CD4-positive, alpha-beta T cell treated with Interferon alpha-2 for 1 hour (primary cell): ENCODE data around the gene WDR45B.
A peak's percentile ranks its signal among the peaks of the same experiment; 100 is the strongest.
"Not testable (repeated sequence)": the region's sequence is repeated elsewhere in the genome, so short reads cannot be mapped to it uniquely, and the experiment has no call there.

Source experiments
- DNase-seq, 2 donors: peaks; one replicate each; pipeline ENCODE4 v3.0.0-alpha.2; 2020 to 2022

The WDR45B gene

DNA sequence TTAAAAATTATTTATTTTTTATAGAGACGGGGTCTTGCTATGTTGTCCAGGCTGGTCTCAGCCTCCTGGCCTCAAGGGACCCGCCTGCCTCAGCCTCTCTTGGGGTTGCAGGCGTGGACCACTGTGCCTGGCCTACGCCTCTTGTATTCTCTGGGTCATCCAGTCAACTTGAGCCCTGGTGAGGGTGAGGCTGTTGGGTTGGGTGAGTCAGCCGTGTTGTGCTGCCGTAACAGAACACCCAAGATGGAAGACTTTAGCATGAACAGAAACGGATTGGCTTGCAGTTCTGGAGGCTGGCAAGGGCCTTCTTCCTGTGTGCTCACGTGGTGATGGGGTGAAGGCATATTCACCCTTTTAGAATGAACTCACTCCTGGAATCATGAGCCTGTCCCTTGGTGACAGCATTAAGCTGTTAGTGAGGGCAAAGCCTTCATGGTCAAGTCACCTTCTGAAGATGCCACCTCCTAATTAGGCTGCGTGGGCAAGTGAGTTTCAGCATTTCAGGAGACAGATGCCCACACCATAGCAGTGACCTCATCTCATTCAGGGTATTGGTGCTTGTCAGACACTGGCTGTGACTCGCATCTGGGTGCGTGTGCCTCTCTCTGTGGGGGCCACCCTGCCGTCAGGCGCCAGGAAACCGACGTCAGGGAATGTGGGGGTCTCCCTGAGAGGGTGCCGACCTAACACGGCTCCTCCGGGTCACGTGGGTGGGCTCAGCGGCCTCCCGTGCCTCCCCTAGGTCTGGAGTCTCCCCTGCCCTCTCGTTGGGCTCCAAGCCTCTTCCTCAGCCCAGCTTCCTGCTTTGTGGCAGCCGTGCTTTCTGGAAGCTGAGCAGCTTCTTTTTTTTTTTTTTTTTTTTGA lies 49.8 kb downstream of the WDR45B start:
- no peak for DNase-seq

DNA sequence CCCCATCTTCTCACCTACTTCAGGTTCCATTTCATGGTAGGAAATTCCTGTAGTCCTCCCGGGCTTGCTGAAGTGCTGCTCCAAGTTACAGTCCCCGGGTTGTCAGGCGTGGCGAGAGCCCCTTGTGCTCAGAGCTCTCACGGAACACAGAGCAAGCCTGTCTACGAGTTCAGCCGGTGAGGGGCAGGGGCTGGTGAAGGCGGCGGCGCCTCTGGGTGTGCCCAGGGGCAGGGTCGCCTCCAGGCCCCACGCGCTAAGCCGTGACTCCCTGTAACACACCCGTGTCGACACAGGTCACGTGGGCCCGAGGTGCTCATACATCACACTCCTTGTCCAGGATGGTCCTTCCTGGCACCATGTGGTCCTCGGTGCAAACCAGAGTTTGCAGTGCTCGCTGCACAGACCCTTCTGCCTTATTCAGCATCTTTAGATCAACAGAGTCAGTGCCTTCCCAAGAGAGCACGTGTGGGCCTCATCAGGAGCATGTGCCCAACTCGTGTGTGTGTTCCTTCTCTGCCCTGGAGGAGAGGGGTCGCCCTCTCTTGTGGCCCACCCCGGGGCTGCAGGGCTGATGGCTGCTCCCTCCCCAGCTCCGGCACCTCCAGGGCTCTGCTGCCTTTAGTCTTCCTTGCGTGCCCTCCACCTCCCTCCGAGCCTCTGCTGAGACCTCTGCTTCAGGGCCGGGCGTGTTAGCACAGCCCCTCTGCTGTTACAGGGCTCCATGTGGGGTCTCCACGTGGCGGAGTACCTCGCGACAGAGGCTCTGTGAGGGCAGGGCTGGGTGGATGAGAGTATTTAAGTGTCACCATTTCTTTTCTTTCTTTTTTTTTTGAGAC lies 51.2 kb downstream of the WDR45B start:
- DNase-seq: no peak

DNA sequence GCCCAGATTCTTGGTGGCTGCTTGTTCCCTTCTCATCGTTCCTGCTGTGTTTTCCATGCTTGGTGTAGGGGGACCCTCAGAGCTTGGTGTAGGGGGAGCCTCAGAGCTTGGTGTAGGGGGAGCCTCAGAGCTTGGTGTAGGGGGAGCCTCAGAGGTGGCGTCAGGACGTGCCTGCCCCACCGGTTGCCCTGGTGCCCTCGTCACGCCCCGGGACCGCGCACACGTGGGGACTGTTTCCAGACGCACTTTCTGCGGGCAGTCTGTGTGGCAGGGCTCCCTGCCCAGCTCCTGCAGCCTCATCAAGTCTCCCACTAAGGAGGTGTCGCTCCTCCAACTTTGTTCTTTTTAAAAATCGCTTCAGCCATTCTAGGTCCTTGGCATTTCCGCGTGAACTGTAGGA lies 51.9 kb downstream of the WDR45B start:
- DNase-seq: no peak

DNA sequence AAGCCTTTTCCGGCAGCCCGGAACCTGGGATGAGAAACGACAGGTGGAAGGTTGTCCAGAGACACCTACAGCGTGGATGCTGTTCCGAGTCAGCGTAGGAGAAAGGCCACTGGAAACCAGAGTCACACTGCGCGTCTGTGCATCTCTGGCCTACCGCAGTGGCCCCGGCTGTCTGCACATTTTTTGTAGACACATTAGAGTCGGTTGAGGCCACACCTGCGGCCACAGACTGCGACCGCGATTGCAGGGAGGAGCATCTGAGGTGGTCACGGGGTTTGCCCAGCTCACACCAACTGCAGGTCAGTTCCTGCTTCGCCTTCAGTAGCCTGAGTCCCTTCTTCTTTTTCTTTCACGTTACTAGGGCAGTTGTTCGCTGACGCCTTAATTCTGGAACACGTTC lies 52.4 kb downstream of the WDR45B start:
- no peak for DNase-seq

DNA sequence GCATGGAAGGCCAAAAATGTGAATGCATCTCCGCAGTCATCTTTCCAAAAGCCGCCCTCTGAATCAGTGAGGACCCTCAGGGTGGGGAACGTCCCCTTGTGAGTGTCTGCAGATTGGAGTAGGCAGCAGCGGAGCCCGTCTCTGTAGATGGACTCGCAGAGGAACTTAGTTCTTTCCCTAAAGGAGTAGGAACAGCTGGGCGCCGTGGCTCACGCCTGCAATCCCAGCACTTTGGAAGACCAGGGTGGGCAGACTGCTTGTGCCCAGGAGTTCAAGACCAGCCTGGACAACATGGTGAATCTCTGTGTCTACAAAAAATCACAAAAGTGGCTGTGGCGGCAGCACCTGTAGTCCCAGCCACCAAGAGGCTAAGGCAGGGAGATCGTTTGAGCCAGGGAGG lies 53.7 kb downstream of the WDR45B start:
- no peak for DNase-seq

DNA sequence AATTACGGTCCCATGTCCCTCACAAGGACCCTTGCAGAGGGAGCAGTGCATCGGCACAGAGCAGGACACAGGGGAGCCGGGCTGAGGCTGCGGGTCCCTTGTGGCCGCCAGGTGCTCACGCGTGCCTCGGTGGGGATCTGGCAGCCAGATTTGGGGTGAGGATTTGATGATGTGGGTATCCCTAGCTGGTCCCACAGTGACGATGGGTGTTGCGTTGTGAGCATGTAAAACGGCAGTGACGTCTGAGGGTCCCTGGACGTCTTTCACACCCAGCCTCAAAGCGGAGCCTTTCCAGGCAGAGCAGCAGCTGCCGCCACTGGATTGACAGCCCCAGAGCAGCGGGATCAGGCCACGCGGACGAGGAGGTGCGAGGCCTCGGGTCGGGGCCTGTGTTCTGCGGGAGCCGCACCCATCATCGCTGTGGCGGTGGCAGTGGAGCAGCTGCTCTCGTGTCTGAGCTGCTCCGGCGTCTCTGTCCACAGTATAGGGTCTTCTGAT lies 54.6 kb downstream of the WDR45B start:
- no peak for DNase-seq

DNA sequence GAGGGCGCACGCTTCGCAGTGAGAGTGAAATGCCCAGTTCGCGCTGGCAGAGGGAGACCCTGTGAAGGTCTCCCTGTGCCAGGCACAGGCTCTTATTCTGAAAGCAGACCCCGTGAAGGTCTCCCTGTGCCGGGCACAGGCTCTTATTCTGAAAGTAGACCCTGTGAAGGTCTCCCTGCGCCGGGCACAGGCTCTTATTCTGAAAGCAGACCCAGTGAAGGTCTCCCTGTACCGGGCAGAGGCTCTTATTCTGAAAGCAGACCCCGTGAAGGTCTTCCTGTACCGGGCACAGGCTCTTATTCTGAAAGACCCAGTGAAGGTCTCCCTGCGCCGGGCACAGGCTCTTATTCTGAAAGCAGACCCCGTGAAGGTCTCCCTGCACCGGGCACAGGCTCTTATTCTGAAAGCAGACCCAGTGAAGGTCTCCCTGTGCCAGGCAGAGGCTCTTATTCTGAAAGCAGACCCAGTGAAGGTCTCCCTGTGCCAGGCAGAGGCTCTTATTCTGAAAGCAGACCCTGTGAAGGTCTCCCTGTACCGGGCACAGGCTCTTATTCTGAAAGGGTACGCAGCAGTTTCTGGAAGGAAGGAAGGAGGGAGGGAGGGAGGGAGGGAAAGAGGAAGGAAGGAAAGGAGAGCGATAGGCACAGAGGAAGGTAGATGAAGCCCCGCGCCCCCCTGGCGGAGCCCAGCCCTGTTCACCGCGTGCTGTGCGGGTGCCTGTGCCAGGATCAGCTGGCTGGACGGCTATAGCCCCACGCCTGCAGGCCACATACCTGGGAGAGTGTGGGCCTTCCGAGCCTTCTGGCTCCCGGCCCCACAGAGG lies 55.3 kb downstream of the WDR45B start:
- DNase-seq: peak; percentile 85 to 87

DNA sequence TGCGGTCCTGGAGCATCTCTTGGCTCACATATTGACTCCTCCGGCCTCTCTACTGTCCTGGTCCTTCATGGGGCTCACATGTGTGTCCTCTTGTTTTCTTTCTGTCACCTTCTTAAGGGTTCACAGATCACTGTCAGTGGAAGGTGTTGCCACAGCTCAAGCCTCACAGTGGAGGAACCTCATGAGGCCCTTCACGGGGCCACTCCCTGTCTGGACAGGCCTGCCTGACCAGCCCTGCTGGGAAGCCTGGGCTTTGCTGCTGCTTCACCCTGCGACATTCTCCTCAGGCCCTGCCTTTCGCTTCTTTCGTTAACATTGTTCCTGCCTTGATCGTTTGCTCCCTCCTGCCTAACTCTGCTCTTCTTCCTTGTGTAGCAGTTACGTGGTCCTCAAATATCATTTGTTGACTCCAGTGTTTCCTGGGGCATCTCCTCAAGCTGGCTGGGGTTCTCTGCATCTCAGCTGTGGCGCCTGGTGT lies 55.9 kb downstream of the WDR45B start:
- DNase-seq: no peak

DNA sequence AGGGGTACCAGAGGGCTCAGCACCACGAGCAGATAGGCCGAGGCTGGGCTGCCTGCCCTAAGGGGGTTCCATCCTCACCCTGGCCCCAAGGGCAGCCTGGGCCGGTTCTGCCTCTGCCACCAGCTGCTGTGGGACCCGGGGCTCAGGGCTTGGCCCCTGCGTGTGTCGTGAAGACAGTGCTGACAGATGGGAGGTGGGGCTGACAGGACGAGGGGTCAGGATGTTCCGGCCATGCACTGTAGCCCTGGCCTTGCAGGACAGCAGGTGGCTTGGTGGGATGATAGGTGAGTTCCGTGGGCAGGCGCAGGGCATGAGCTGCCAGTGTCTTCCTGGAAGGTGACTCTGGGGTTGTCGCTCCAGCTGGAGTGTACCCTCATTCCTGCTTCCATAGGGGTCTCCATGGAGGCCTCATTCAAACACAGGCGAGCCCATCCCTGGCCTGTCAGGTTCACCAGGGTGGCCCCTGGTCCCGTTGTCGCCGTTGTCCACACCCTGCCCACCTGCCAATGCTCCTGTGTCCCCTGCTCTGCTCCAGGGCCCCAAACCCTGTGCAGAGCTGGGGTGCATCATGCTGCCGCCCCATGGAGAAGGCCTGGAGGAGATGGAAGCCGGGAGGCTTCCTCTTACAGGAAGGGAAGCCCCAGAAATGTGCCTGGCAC lies 57.2 kb downstream of the WDR45B start:
- no peak for DNase-seq

DNA sequence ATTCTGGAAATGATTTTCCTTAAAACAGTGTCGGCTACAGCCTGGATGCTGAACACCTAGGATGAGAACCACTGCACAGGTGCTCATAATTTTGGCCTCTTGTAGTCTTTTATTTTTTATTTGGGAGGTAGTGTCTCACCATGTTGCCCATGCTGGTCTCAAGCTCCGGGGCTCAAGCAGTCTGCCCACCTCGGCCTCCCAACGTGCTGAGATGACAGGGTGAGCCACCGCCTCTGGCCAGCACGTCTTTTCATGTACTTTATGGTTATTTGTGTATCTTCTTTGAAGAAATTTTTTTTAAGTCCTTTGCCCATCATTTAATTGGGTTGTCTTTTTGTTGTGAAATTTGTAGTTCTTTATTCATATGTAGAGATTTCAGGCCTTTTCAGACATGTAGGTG lies 58.0 kb downstream of the WDR45B start:
- no peak for DNase-seq

DNA sequence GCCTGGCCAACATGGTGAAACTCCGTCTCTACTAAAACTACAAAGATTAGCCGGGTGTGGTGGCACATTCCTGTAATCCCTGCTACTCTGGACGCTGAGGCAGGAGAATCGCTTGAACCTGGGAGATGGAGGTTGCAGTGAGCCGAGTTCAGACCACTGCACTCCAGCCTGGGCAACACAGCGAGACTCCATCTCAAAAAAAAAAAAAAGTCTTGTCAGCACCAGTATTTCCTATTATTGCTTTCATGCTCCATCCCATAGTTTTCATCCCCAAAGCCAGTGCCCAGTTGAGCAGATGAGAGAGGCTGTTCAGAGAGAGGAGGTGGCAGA lies 58.4 kb downstream of the WDR45B start:
- DNase-seq: no peak

DNA sequence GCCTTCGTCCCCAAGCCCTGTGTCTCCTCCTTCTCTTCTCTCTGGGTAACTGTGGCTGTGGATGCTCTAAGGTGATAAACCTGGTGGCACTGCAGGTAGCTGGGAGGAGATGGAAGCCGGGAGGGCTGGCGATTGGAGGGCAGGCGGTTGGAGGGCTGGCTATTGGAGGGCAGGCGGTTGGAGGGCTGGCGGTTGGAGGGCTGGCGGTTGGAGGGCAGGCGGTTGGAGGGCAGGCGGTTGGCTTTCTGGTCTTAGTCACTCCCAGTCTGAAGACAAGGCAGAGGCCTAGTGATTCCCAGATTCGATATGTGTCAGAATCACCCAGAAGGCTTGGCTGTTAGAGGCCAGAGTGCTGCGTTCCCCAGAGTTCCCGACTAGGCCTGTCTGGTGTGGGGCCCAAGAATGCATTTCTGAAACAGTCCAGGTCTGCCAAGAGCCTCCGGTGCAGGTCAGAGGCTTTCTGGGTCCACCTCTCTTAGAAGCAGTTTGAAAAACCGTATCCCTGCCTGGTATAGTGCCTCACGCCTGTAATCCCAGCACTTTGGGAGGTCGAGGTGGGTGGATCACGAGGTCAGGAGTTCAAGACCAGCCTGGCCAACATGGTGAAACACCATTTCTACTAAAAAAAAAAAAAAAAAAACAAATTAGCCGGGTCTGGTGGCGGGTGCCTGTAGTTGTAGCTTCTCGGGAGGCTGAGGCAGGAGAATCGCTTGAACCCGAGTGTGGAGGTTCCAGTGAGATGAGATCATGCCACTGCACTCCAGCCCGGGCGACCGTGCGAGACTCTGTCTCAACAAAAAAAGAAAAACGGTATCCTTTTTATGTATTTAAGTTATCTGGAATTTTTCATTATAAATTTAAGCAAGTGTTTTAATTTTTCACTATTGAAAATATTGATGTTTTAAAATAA lies 59.7 kb downstream of the WDR45B start:
- no peak for DNase-seq

DNA sequence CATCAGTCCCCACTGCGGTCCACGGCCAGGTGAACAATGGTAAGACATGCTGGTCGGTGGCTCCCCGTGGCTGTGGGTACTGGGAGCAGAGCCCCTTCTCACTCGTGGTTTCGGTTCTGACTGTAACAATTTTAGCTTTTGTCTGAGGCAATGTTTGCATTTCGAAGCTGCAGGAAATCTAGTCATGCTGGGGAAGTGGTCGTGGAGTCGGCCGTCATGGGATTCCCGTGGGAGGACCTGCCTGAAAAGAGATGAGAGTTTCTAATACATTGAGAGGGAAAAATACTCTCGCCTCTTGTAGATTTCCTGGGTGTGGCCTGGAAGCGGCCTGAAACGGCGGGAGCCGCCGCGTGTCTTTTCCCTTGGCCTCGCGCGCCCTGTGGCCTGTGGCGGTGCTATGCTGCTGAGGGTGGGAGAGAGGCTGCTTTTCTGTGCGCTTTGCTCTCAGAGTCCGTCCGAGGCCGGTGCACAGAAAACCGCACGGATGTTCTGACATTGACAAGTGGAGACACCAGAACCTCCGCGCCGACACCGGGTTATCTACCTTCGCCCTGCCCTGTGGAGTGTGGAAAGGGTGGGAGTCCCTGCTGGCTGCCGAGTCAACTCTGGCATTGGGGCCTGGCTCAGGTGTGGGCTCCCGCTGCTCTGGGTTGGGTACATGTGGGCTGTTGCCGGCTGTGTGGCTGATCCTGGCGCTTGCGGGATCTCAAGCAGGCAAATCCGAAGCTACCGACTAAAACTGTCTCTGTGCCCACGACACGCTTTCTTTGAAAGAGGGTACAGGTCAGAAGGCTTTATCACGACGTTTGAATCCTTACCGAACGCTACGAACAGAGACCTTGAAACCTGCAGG lies 60.8 kb downstream of the WDR45B start:
- no peak for DNase-seq

DNA sequence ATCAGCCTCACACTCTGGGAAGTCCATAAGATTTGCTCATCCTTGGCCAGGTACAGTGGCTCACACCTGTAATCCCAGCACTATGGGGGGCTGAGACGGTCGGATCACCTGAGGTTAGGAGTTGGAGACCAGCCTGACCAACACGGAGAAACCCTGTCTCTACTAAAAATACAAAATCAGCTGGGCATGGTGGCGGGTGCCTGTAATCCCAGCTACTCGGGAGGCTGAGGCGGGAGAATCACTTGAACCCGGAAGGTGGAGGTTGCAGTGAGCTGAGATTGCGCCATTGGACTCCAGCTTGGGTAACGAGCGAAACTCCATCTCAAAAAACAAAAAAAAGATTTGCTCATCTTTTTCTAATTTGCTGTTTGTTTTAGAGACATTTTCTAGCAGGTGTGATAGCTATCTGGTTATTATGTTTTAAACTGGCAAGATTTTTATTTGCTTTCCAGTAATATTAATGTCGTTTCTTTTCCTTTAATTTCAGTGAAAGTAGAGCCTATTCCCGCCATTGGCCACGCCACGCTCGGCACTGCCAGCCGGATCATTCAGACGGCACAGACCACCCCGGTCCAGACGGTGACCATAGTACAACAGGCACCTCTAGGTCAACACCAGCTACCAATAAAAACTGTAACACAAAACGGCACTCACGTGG lies 61.5 kb downstream of the WDR45B start:
- DNase-seq: no peak

DNA sequence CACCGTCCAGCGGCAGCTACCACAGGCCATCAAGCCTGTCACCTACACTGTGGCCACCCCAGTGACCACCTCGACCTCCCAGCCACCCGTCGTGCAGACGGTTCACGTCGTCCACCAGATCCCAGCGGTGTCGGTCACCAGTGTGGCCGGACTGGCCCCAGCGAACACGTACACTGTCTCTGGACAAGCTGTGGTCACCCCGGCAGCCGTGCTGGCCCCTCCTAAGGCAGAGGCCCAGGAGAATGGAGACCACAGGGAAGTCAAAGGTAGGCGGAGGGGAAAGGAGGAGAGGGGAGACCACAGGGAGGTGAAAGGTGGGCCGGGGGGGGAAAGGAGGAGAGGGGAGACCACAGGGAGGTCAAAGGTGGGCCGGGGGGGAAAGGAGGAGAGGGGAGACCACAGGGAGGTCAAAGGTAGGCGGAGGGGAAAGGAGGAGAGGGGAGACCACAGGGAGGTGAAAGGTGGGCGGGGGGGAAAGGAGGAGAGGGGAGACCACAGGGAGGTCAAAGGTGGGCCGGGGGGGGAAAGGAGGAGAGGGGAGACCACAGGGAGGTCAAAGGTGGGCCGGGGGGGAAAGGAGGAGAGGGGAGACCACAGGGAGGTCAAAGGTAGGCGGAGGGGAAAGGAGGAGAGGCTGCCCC lies 62.2 kb downstream of the WDR45B start:
- DNase-seq: not testable (repeated sequence)

DNA sequence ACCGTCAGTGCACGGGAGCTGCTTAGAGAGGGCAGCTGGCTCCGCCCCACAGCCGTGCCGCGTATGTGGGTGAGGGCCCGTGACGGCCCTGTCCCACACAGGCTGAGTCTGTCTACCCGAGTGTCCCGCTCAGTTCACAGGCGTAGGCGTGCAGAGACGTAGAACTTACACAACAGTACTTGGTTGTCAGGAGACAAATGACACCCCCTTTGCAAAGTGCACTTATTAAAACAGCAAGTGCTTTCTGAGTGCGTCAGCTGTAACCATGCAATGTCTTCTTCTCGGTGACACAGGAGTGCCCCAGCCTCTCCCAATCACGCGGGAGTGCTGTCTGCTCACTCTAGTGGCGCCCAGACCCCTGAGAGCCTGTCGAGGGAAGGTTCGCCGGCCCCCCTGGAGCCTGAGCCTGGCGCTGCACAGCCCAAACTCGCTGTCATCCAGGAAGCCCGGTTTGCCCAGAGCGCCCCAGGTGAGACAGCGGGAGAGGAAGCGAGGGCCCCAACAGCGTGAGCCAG lies 64.5 kb downstream of the WDR45B start:
- no peak for DNase-seq

DNA sequence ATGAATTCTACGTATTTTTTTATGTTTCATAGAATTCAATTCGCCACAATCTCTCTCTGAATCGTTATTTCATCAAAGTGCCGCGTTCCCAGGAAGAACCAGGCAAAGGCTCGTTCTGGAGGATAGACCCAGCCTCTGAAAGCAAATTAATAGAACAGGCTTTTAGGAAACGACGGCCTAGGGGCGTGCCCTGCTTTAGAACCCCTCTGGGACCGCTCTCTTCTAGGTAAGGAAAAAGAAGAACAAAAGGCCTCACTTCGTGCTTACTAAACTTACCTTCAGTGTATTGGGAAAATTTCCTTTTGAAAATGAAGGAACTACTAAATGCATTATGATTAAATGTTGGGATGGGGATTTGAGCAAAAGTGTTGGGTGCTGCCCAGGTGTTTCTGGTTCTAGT lies 65.5 kb downstream of the WDR45B start:
- no peak for DNase-seq

DNA sequence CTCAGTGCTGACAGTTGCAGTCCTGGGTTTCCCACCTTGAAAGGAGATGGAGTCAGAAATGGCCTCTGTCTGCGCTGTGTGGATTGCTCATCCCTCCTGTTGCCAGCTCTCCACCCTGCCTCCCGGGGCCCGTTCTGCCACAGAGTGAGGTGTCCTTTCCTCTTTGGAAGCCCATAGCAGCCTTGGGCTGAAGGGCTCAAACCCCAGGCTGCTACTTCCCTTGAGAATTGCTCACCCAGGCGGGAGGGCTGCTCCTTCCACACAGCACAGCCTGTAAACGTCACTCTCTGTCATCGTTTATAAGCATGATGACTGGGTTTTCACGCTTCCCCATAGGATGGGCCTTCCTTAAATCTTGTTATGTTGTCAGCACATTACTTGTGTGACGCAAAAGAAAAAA lies 66.0 kb downstream of the WDR45B start:
- DNase-seq: no peak

DNA sequence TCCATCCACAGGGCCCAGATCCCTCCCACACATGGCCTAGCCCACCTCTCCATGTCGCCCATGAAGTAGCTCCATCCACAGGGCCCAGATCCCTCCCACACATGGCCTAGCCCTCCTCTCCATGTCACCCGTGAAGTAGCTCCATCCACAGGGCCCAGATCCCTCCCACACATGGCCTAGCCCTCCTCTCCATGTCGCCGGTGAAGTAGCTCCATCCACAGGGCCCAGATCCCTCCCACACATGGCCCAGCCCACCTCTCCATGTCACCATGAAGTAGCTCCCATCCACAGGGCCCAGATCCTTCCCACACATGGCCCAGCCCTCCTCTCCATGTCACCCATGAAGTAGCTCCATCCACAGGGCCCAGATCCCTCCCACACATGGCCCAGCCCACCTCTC lies 68.3 kb downstream of the WDR45B start:
- not testable (repeated sequence) for DNase-seq
